HCT116 (cell line): ENCODE data around the gene C1QTNF9B. TPM values are rescaled to one million over a fixed set of nuclear protein-coding genes. Genes with fewer than 3 reads are reported as not detected.

Source experiments
- ATAC-seq: fragments of 200-7000 bp; cut with Tn5 transposase; 2 replicates; pipeline ENCODE4 v1.9.1; 2020; ENCODE audit warnings: mild to moderate bottlenecking, moderate library complexity
- BruUV-seq: library from RNA; stranded (reverse); fragments of 400-500 nt; replicated peaks from 2 replicates; lab custom pipeline; 2021; lab: Mats Ljungman, UMichigan
- CTCF ChIA-PET: fragments of 300-600 bp; sonication (Branson Sonifier 250); formaldehyde crosslinking; loops from one replicate; lab custom pipeline; 2021; ENCODE audit warnings: antibody characterized with exemption; lab: Charles Lee
- POLR2A ChIA-PET: fragments of 300-600, 350-600 bp; sonication (Branson Sonifier 250); formaldehyde crosslinking; loops from one replicate; lab custom pipeline; 2021; ENCODE audit warnings: antibody characterized with exemption; lab: Charles Lee
- RAD21 ChIA-PET, 2 experiments: fragments of 300-600 bp; sonication (Branson Sonifier 250); formaldehyde crosslinking; loops; one replicate each; lab custom pipeline; 2023; ENCODE audit warnings: low total read pairs in 2 of 2; ENCODE audit not compliant: uncharacterized antibody in 2 of 2, unreplicated experiment in 2 of 2, low non-redundant PET in 1 of 2; lab: Charles Lee
- DNase-seq: peaks from one replicate; pipeline ENCODE4 v3.0.0-alpha.2; 2010; ENCODE audit warnings: low read depth, low spot score
- H2AFZ ChIP-seq: fragments of 200-600 bp; shearing (Covaris generic), sonication (generic); 2 replicates; pipeline ENCODE4 v1.6.1; 2017; ENCODE audit warnings: low read depth, mixed run types, mixed read lengths, antibody characterized with exemption, low read length; ENCODE audit not compliant: poor library complexity, severe bottlenecking
- H3K27ac ChIP-seq: 2 replicates; pipeline ENCODE4 v1.5.1; 2012; ENCODE audit warnings: low read depth, low read length
- H3K27me3 ChIP-seq: fragments of 200-600 bp; sonication (generic); 2 replicates; pipeline ENCODE4 v1.6.1; 2016; ENCODE audit warnings: mixed run types, low read length, mixed read lengths; ENCODE audit not compliant: insufficient read depth
- H3K36me3 ChIP-seq, 2 experiments: fragments of 200-500 bp in 1 of 2; fragments of 200-600 bp in 1 of 2; sonication (Bioruptor generic) in 1 of 2; sonication (generic) in 1 of 2; 2 replicates each; pipeline versions ENCODE4 v1.5.1 to v1.6.1; 2014 to 2016; ENCODE audit warnings: low read length in 2 of 2, inconsistent platforms in 1 of 2, mixed read lengths in 1 of 2, mixed run types in 1 of 2; ENCODE audit not compliant: insufficient read depth in 2 of 2, control insufficient read depth in 1 of 2
- H3K4me1 ChIP-seq, 2 experiments: fragments of 200-600 bp in 1 of 2; sonication (generic) in 1 of 2; 2 replicates each; pipeline versions ENCODE4 v1.5.1 to v1.6.1; 2012 to 2017; ENCODE audit warnings: low read length in 2 of 2, inconsistent platforms in 1 of 2, mild to moderate bottlenecking in 1 of 2, mixed read lengths in 1 of 2, mixed run types in 1 of 2, moderate library complexity in 1 of 2; ENCODE audit not compliant: insufficient read depth in 2 of 2, control insufficient read depth in 1 of 2
- H3K4me2 ChIP-seq: fragments of 200-600 bp; sonication (generic); 2 replicates; pipeline ENCODE4 v1.6.1; 2017; ENCODE audit warnings: mixed run types, low read length, mixed read lengths
- H3K4me3 ChIP-seq, 2 experiments: fragments of 200-600 bp in 1 of 2; sonication (generic) in 1 of 2; replicated peaks in 1 of 2; 2 replicates each; pipeline ENCODE4 v1.5.1; 2011 to 2016; ENCODE audit warnings: low read length in 2 of 2, control low read depth in 1 of 2, low read depth in 1 of 2, mild to moderate bottlenecking in 1 of 2, mixed read lengths in 1 of 2, mixed run types in 1 of 2
- H3K79me2 ChIP-seq: fragments of 200-600 bp; sonication (generic); 2 replicates; pipeline ENCODE4 v1.6.1; 2017; ENCODE audit warnings: mild to moderate bottlenecking, mixed run types, low read length, moderate library complexity, mixed read lengths; ENCODE audit not compliant: insufficient read depth
- H3K9ac ChIP-seq: fragments of 200-600 bp; sonication (generic); 2 replicates; pipeline ENCODE4 v1.6.1; 2016; ENCODE audit warnings: low read length, mixed read lengths
- H3K9me2 ChIP-seq: fragments of 200-600 bp; sonication (generic), shearing (Covaris generic); 2 replicates; pipeline ENCODE4 v1.6.1; 2017; ENCODE audit warnings: mixed run types, mild to moderate bottlenecking, moderate library complexity; ENCODE audit not compliant: insufficient read depth
- H3K9me3 ChIP-seq, 2 experiments: fragments of 200-500 bp in 1 of 2; fragments of 200-600 bp in 1 of 2; sonication (Bioruptor generic) in 1 of 2; sonication (generic) in 1 of 2; 2 replicates each; pipeline ENCODE4 v1.6.1; 2014 to 2017; ENCODE audit warnings: low read length in 2 of 2, mixed read lengths in 2 of 2, inconsistent platforms in 1 of 2, low read depth in 1 of 2, mild to moderate bottlenecking in 1 of 2, mixed run types in 1 of 2, moderate library complexity in 1 of 2; ENCODE audit not compliant: control insufficient read depth in 1 of 2, insufficient read depth in 1 of 2
- H4K20me1 ChIP-seq: fragments of 200-600 bp; sonication (generic), shearing (Covaris generic); 2 replicates; pipeline ENCODE4 v1.6.1; 2017; ENCODE audit warnings: mixed run types, mild to moderate bottlenecking, moderate library complexity; ENCODE audit not compliant: insufficient read depth
- CBX3 ChIP-seq: IDR thresholded peaks from 2 replicates; pipeline ENCODE4 v1.6.1; 2012; ENCODE audit warnings: low read depth
- EZH2phosphoT487 ChIP-seq: fragments of 200-600 bp; IDR thresholded peaks from 2 replicates; pipeline ENCODE4 v1.6.1; 2018; ENCODE audit warnings: antibody characterized with exemption, borderline replicate concordance
- FOSL1 ChIP-seq: IDR thresholded peaks from 2 replicates; pipeline ENCODE4 v1.6.1; 2012; ENCODE audit warnings: low read depth
- POLR2A ChIP-seq: IDR thresholded peaks from 2 replicates; pipeline ENCODE4 v1.7.0; 2011; ENCODE audit warnings: borderline replicate concordance; ENCODE audit not compliant: insufficient read depth, insufficient read length; ENCODE audit errors: extremely low read depth
- POLR2AphosphoS5 ChIP-seq: IDR thresholded peaks from 2 replicates; pipeline ENCODE4 v1.6.1; 2011; ENCODE audit warnings: mild to moderate bottlenecking, low read depth, low read length, moderate library complexity
- RAD21 ChIP-seq: IDR thresholded peaks from 2 replicates; pipeline ENCODE4 v1.6.1; 2012; ENCODE audit warnings: low read depth, mild to moderate bottlenecking
- SIN3A ChIP-seq: IDR thresholded peaks from 2 replicates; pipeline ENCODE4 v1.6.1; 2012; ENCODE audit warnings: low read depth
- SP1 ChIP-seq: IDR thresholded peaks from 2 replicates; pipeline ENCODE4 v1.6.1; 2012; ENCODE audit warnings: low read depth
- TCF7L2 ChIP-seq: IDR thresholded peaks from 2 replicates; pipeline ENCODE4 v1.7.0; 2011; ENCODE audit warnings: borderline replicate concordance, inconsistent platforms; ENCODE audit not compliant: insufficient read depth, insufficient read length; ENCODE audit errors: extremely low read depth
- ZFX ChIP-seq: fragments of 450-650 bp; IDR thresholded peaks from 2 replicates; pipeline ENCODE4 v1.6.1; 2017
- ZNF274 ChIP-seq: fragments of 200-500 bp; sonication (Bioruptor generic); IDR thresholded peaks from 2 replicates; pipeline ENCODE4 v1.6.1; 2014; ENCODE audit warnings: mild to moderate bottlenecking, low read depth, low read length, inconsistent platforms
- intact Hi-C: fragments of 100-400 bp; cut with micrococcal nuclease; formaldehyde crosslinking; loops from 2 replicates; pipeline ENCODE4 v1.10.0; 2022
- total RNA-seq: library from RNA; stranded (reverse); gene quantifications from one replicate; pipeline ENCODE4 v1.2.1, GENCODE V29; 2021; ENCODE audit not compliant: unreplicated experiment
- TF ChIP-seq, protein P1 (sequence below): IDR thresholded peaks from 2 replicates; pipeline ENCODE4 v1.6.1; 2012
- TF ChIP-seq, protein P2 (sequence below): IDR thresholded peaks from 2 replicates; pipeline ENCODE4 v1.6.1; 2011; ENCODE audit warnings: mild to moderate bottlenecking, low read length, moderate library complexity; ENCODE audit not compliant: insufficient replicate concordance; ENCODE audit errors: extremely low read depth

The C1QTNF9B gene
- total RNA-seq, 1 experiment from 2014 or later: not detected

DNA sequence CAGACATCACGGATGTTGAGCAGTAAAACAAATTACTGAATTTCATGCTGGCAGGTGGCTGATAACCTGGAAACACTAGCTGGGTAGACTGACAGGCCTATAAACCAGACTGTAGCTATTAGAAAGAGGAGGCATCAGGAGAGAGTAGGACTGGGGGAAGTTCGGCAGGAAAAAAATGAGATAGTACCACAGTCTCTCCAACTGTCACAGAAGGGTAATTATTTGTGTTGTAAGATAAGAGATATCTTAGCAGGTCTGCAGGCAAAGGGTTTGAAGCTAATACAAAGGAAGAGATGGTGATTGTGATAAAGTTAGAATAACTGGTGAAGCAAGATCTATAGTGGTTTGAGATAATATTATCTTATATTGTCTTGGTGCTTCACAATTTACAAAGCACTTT lies 49.8 kb downstream of the C1QTNF9B start (continued):
- no peak for TF ChIP-seq TCF7L2
- TF ChIP-seq POLR2A: no peak
- TF ChIP-seq RAD21: no peak
- TF ChIP-seq, all 23 proteins: peak for 0

DNA sequence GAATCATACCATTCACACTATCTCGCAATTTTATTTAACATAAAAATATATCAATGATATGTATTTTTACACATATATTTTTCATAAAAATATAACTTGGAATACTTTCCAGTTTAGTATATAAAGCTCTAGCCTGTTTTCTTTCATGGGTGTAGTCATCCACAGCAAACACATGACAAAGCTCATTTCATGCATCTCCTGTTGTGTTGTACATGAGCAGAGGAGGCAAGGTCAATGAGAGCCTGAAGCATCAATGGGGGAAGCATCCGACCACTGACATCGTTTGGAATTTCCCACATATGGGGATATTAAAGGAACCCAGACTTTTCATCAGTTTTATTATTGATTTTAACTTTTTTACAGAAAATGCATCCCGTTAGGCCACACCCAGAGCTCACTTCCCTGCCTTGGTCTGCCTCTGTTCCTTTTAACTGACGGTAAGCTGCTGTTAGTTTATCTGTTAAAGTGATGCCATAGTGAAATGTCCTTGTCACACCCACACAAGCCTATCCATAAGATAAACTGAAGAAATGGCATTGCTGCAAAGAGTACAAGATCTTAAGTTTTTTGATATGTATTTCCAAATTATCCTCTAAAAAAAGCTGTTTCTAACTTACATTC lies 52.1 kb downstream of the C1QTNF9B start:
- no TSS peak for BruUV-seq

More for the DNA sequence above, 52.1 kb downstream of the C1QTNF9B start:
- no peak overlapping the region for H3K4me3 ChIP-seq
- RAD21 ChIA-PET: no interaction called here
- H3K9me3 ChIP-seq: no peaks in the 10 kb centered on the region
- no peaks in the 10 kb centered on the region for H3K27me3 ChIP-seq
- H3K27ac ChIP-seq: no peak overlapping the region
- no peak overlapping the region for H3K9ac ChIP-seq
- intact Hi-C loops: no loop called here
- no peak overlapping the region for H2AFZ ChIP-seq
- POLR2A ChIA-PET: no interaction called here
- TF ChIP-seq ZNF274: no peak
- no peak for TF ChIP-seq POLR2AphosphoS5
- TF ChIP-seq EZH2phosphoT487: no peak
- TF ChIP-seq, protein P1, sequence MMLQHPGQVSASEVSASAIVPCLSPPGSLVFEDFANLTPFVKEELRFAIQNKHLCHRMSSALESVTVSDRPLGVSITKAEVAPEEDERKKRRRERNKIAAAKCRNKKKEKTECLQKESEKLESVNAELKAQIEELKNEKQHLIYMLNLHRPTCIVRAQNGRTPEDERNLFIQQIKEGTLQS: no peak
- TF ChIP-seq ZFX: no peak
- TF ChIP-seq FOSL1: no peak
- TF ChIP-seq TCF7L2: no peak
- no peak for TF ChIP-seq SIN3A
- TF ChIP-seq, protein P2, sequence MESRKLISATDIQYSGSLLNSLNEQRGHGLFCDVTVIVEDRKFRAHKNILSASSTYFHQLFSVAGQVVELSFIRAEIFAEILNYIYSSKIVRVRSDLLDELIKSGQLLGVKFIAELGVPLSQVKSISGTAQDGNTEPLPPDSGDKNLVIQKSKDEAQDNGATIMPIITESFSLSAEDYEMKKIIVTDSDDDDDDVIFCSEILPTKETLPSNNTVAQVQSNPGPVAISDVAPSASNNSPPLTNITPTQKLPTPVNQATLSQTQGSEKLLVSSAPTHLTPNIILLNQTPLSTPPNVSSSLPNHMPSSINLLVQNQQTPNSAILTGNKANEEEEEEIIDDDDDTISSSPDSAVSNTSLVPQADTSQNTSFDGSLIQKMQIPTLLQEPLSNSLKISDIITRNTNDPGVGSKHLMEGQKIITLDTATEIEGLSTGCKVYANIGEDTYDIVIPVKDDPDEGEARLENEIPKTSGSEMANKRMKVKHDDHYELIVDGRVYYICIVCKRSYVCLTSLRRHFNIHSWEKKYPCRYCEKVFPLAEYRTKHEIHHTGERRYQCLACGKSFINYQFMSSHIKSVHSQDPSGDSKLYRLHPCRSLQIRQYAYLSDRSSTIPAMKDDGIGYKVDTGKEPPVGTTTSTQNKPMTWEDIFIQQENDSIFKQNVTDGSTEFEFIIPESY: no peak
- no peak for TF ChIP-seq RAD21
- TF ChIP-seq SP1: no peak
- TF ChIP-seq CBX3: no peak
- TF ChIP-seq, all 23 proteins: peak for 0
- ATAC-seq: no peak
- CTCF ChIA-PET: no interaction called here
- Histone ChIP-seq H3K9me2 (no peaks in the 10 kb centered on the region), H3K36me3 (no peaks in the 10 kb centered on the region; a peak in 1 of 4 replicates), H3K79me2 (no peaks in the 10 kb centered on the region), H3K4me2 (no peak overlapping the region), H3K4me1 (no peaks in the 10 kb centered on the region), H4K20me1 (no peaks in the 10 kb centered on the region)
- no peak for DNase-seq
